Peyer's patch (tissue), 4 donors: Measurements from ENCODE around the gene ZHX3.

Experiments
- CTCF ChIP-seq, 6 experiments: fragments of 450-650 bp in 4 of 6; fragments of 200-600 bp in 2 of 6; sonication (generic) in 1 of 6; IDR thresholded peaks; one replicate each; pipeline ENCODE4 v1.5.1; 2017 to 2019; ENCODE audit warnings: antibody characterized with exemption in 6 of 6, mild to moderate bottlenecking in 3 of 6, moderate library complexity in 1 of 6
- POLR2A ChIP-seq, 2 donors: fragments of 450-650 bp; IDR thresholded peaks; one replicate each; pipeline ENCODE4 v1.5.1; 2017; ENCODE audit warnings: antibody characterized with exemption in 2 of 2, mild to moderate bottlenecking in 2 of 2, moderate library complexity in 2 of 2

GRCh38 chr20:41175727-41176330, 141.7 kb downstream of the ZHX3 start:
- TF ChIP-seq CTCF (IDR thresholded peaks at IDR 0.05) = no peak
- no peak for TF ChIP-seq POLR2A (IDR thresholded peaks at IDR 0.05)
